H1 (cell line): ENCODE results near the gene CHD2. TPM values are rescaled to one million over a fixed set of nuclear protein-coding genes. Genes with fewer than 3 reads are reported as not detected.

Experiments
- CTCF ChIA-PET: fragments of 300-600 bp; sonication (Branson Sonifier 250); formaldehyde crosslinking; loops from one replicate; lab custom pipeline; 2021; ENCODE audit not compliant: partially characterized antibody; lab: Charles Lee
- POLR2A ChIA-PET: fragments of 300-600 bp; sonication (Branson Sonifier 250); formaldehyde crosslinking; loops from one replicate; lab custom pipeline; 2021; ENCODE audit warnings: inconsistent platforms; ENCODE audit not compliant: partially characterized antibody; lab: Charles Lee
- DNase-seq, 2 experiments: peaks; one replicate each; pipeline versions ENCODE4 v3.0.0 to v3.0.0-alpha.2; 2010 to 2022; ENCODE audit warnings: low spot score in 2 of 2, low read depth in 1 of 2, mixed read lengths in 1 of 2
- FAIRE-seq: peaks from 2 replicates; lab custom pipeline; 2011; peaks lifted over from hg19 to GRCh38; lab: Jason Lieb, UNC
- H2AFZ ChIP-seq: 2 replicates; pipeline ENCODE4 v1.8.1; 2012; ENCODE audit warnings: low read length, inconsistent platforms
- H2AK5ac ChIP-seq: 2 replicates; pipeline ENCODE4 v1.6.1; 2013; ENCODE audit warnings: low read depth, low read length
- H2BK120ac ChIP-seq: replicated peaks from 2 replicates; pipeline ENCODE3; 2013; ENCODE audit warnings: low read depth, low read length, inconsistent platforms
- H2BK12ac ChIP-seq: 2 replicates; pipeline ENCODE4 v1.6.1; 2013; ENCODE audit warnings: low read depth, low read length
- H2BK15ac ChIP-seq: 2 replicates; pipeline ENCODE4 v1.6.1; 2013; ENCODE audit warnings: low read length
- H2BK20ac ChIP-seq: 2 replicates; pipeline ENCODE4 v1.6.1; 2013; ENCODE audit warnings: low read length
- H2BK5ac ChIP-seq: 2 replicates; pipeline ENCODE4 v1.6.1; 2013; ENCODE audit warnings: low read depth, low read length
- H3K14ac ChIP-seq: 2 replicates; pipeline ENCODE4 v1.6.1; 2013; ENCODE audit warnings: inconsistent platforms; ENCODE audit not compliant: insufficient read length
- H3K18ac ChIP-seq: 2 replicates; pipeline ENCODE4 v1.6.1; 2013; ENCODE audit warnings: low read length; ENCODE audit errors: extremely low read depth
- H3K23ac ChIP-seq: 2 replicates; pipeline ENCODE4 v1.6.1; 2013; ENCODE audit warnings: inconsistent platforms; ENCODE audit not compliant: insufficient read length
- H3K23me2 ChIP-seq: 2 replicates; pipeline ENCODE4 v1.6.1; 2013; ENCODE audit warnings: low read depth, low read length
- H3K27ac ChIP-seq: 2 replicates; pipeline ENCODE4 v1.6.1; 2011; ENCODE audit warnings: low read depth, low read length, inconsistent platforms
- H3K27me3 ChIP-seq, 4 experiments: replicated peaks in 1 of 4; 1 replicate in 1 of 4; 2 replicates in 3 of 4; pipeline versions ENCODE4 v1.6.1 to v1.8.1; 2011 to 2013; ENCODE audit warnings: low read length in 3 of 4, mild to moderate bottlenecking in 3 of 4, inconsistent platforms in 2 of 4, mixed read lengths in 2 of 4, moderate library complexity in 1 of 4; ENCODE audit not compliant: control insufficient read depth in 3 of 4, insufficient read depth in 3 of 4; ENCODE audit errors: extremely low read depth in 1 of 4
- H3K36me3 ChIP-seq, 4 experiments: 2 replicates each; pipeline versions ENCODE4 v1.6.1 to v1.8.1; 2011 to 2013; ENCODE audit warnings: mild to moderate bottlenecking in 4 of 4, low read length in 3 of 4, moderate library complexity in 2 of 4, control low read depth in 1 of 4, inconsistent platforms in 1 of 4; ENCODE audit not compliant: insufficient read depth in 4 of 4, control insufficient read depth in 2 of 4
- H3K4ac ChIP-seq: replicated peaks from 2 replicates; pipeline ENCODE3; 2013; ENCODE audit warnings: low read length, low read depth, mixed read lengths, inconsistent platforms; ENCODE audit not compliant: insufficient read length
- H3K4me1 ChIP-seq, 4 experiments: replicated peaks in 1 of 4; 1 replicate in 1 of 4; 2 replicates in 3 of 4; pipeline versions ENCODE4 v1.6.1 to v1.8.1; 2011 to 2013; ENCODE audit warnings: low read length in 3 of 4, inconsistent platforms in 2 of 4, mixed read lengths in 1 of 4; ENCODE audit not compliant: insufficient read depth in 4 of 4, control insufficient read depth in 3 of 4
- H3K4me2 ChIP-seq, 2 experiments: 2 replicates each; pipeline versions ENCODE4 v1.6.1 to v1.8.1; 2011 to 2013; ENCODE audit warnings: low read depth in 2 of 2, low read length in 2 of 2, control low read depth in 1 of 2, inconsistent platforms in 1 of 2, mild to moderate bottlenecking in 1 of 2; ENCODE audit not compliant: insufficient read depth in 1 of 2
- H3K4me3 ChIP-seq, 4 experiments: fragments of 200-600, 300-600 bp in 1 of 4; sonication (generic), shearing (Covaris generic), sonication (Bioruptor Twin) in 1 of 4; 2 replicates each; pipeline versions ENCODE4 v1.5.1 to v1.8.1; 2011 to 2016; ENCODE audit warnings: low read length in 4 of 4, low read depth in 3 of 4, control low read depth in 2 of 4, inconsistent platforms in 2 of 4, mild to moderate bottlenecking in 2 of 4, mixed read lengths in 1 of 4, moderate library complexity in 1 of 4; ENCODE audit not compliant: insufficient read depth in 2 of 4; ENCODE audit errors: extremely low read depth in 1 of 4
- H3K56ac ChIP-seq: replicated peaks from 2 replicates; pipeline ENCODE3; 2013; ENCODE audit warnings: low read depth, mild to moderate bottlenecking, mixed read lengths, low read length, inconsistent platforms; ENCODE audit not compliant: insufficient read length
- H3K79me1 ChIP-seq: 2 replicates; pipeline ENCODE4 v1.6.1; 2013; ENCODE audit warnings: low read depth, low read length, control low read depth
- H3K79me2 ChIP-seq, 2 experiments: 2 replicates each; pipeline versions ENCODE4 v1.6.1 to v1.8.1; 2012 to 2013; ENCODE audit warnings: low read length in 2 of 2, mild to moderate bottlenecking in 2 of 2, inconsistent platforms in 1 of 2; ENCODE audit not compliant: insufficient read depth in 2 of 2, control insufficient read depth in 1 of 2
- H3K9ac ChIP-seq, 4 experiments: replicated peaks in 1 of 4; 1 replicate in 1 of 4; 2 replicates in 3 of 4; pipeline versions ENCODE4 v1.6.1 to v1.8.1; 2011 to 2013; ENCODE audit warnings: low read depth in 3 of 4, low read length in 3 of 4, control low read depth in 2 of 4, mild to moderate bottlenecking in 2 of 4, moderate library complexity in 2 of 4, inconsistent platforms in 1 of 4; ENCODE audit errors: extremely low read depth in 1 of 4
- H3K9me3 ChIP-seq, 2 experiments: 2 replicates each; pipeline versions ENCODE4 v1.6.1 to v1.8.1; 2012 to 2013; ENCODE audit warnings: mild to moderate bottlenecking in 2 of 2, moderate library complexity in 2 of 2, control low read depth in 1 of 2, inconsistent platforms in 1 of 2, low read depth in 1 of 2, low read length in 1 of 2, mixed read lengths in 1 of 2; ENCODE audit not compliant: insufficient read depth in 2 of 2
- H4K20me1 ChIP-seq, 2 experiments: replicated peaks in 1 of 2; 2 replicates each; pipeline versions ENCODE3 to v1.8.1; 2011 to 2013; ENCODE audit warnings: inconsistent platforms in 2 of 2, low read length in 2 of 2, mild to moderate bottlenecking in 1 of 2; ENCODE audit not compliant: insufficient read depth in 2 of 2, control insufficient read depth in 1 of 2
- H4K5ac ChIP-seq: 2 replicates; pipeline ENCODE4 v1.6.1; 2013; ENCODE audit warnings: low read length, low read depth, mixed read lengths, inconsistent platforms; ENCODE audit not compliant: insufficient read length
- H4K8ac ChIP-seq: 2 replicates; pipeline ENCODE4 v1.8.0; 2013; ENCODE audit warnings: mild to moderate bottlenecking, moderate library complexity, low read length, inconsistent platforms; ENCODE audit not compliant: insufficient read depth; ENCODE audit errors: extremely low read depth
- H4K91ac ChIP-seq: replicated peaks from 2 replicates; pipeline ENCODE3; 2013; ENCODE audit warnings: low read length, mixed read lengths, inconsistent platforms; ENCODE audit not compliant: insufficient read length
- HDAC2 ChIP-seq, 2 experiments: fragments of 300-600 bp in 1 of 2; sonication (generic) in 1 of 2; IDR thresholded peaks; 2 replicates each; pipeline ENCODE4 v1.6.1; 2011 to 2012; ENCODE audit warnings: low read depth in 2 of 2, low read length in 2 of 2, mild to moderate bottlenecking in 2 of 2, moderate library complexity in 2 of 2, borderline replicate concordance in 1 of 2, inconsistent platforms in 1 of 2
- POLR2AphosphoS5 ChIP-seq: IDR thresholded peaks from 2 replicates; pipeline ENCODE4 v1.6.1; 2011; ENCODE audit warnings: low read depth, low read length
- WGBS, 2 experiments: shearing (Covaris generic) in 1 of 2; methylation state at CpG; one replicate each; pipeline versions ENCODE4 v1.1.6 to v1.1.7; 2013 to 2015; ENCODE audit warnings: low lambda C conversion rate in 2 of 2, mixed read lengths in 2 of 2, inconsistent platforms in 1 of 2, low coverage in 1 of 2, missing lambda C conversion rate in 1 of 2; ENCODE audit not compliant: insufficient replicate concordance in 2 of 2, insufficient coverage in 1 of 2, insufficient read length in 1 of 2; ENCODE audit errors: extremely low coverage in 1 of 2, missing lambda C conversion rate in 1 of 2; 5-methylcytosine and 5-hydroxymethylcytosine counted together
- polyA plus RNA-seq, 7 experiments: library from polyadenylated mRNA; depleted of rRNA in 3 of 7; stranded (reverse) in 5 of 7; unstranded in 2 of 7; fragments of >200 nt in 5 of 7; fragments of 200-250 nt in 2 of 7; gene quantifications; 1 replicate in 5 of 7; 2 replicates in 1 of 7; 4 replicates in 1 of 7; pipeline versions ENCODE4 v1.2.1 to v1.2.3, GENCODE V29; 2011 to 2013; ENCODE audit warnings: missing spikeins in 2 of 7, mixed read lengths in 2 of 7
- total RNA-seq: library from RNA; stranded (reverse); fragmentation: NEBNext Ultra II Directional; extraction: Animal tissue kit (Norgen Biotek cat#: 25700); gene quantifications from 2 replicates; pipeline ENCODE4 v1.2.1, GENCODE V29; 2021

Gene CHD2
- total and polyA plus RNA-seq, 2 of the 8 experiments (the other 6 are each of a cell fraction or from before 2014, with no cell fraction given), result 28.8 to 70.0 TPM

- CTCF ChIA-PET, result interaction anchor here (0.8 to 7.4 kb wide), 8 partner anchors 10 to 1051 kb away, joined by 3 to 56 read pairs (median 4); partner anchors contain the start of gene RGMA
- Histone ChIP-seq H3K4me2 (peak overlapping the region in 1 of 2 experiments; percentile 44; a peak in 2 of 4 replicates), H2AFZ (no peak overlapping the region), H3K4me1 (peaks cover 15 to 47% (median 30%) of the 10 kb centered on the region in 4 experiments), H3K27ac (no peak overlapping the region), H3K27me3 (no peaks in the 10 kb centered on the region), H3K79me1 (peaks cover 22% of the 10 kb centered on the region), H4K5ac (no peak overlapping the region), H2BK5ac (no peak overlapping the region), H3K23me2 (peaks cover 9% of the 10 kb centered on the region; the same call in 1 of the 2 replicates), H4K8ac (no peak overlapping the region), H3K4ac (no peak overlapping the region), H3K4me3 (no peak overlapping the region), H3K14ac (no peak overlapping the region), H3K18ac (no peak overlapping the region), H4K91ac (no peak overlapping the region), H3K9ac (no peak overlapping the region), H3K56ac (no peak overlapping the region)
- 90% methylated on average over 6 of the region's 6 CpGs; no CpG with 5 or more reads in 1 of the 2 experiments for WGBS, 2 experiments
- POLR2A ChIA-PET, result interaction anchor here (1.0 to 7.8 kb wide), 2 partner anchors 7 to 19 kb away, joined by 4 to 62 read pairs; no protein-coding TSS in a partner anchor
- DNase-seq, result no peak
- TF ChIP-seq POLR2AphosphoS5, result 0 out of 2 replicates have a peak, but pooled peaks have one; percentile 24
- no peak for TF ChIP-seq HDAC2 (IDR thresholded peaks at IDR 0.05; ENCODE audit: borderline replicate concordance in 1 of 2, low read depth in 2 of 2, low read length in 2 of 2)
- TF ChIP-seq, all 59 proteins: peak for 1
- no peak for FAIRE-seq
- Histone ChIP-seq H2BK15ac (no peak overlapping the region), H2BK20ac (no peak overlapping the region), H2BK12ac (no peak overlapping the region), H3K79me2 (peaks cover 23 to 94% of the 10 kb centered on the region in 2 experiments), H3K23ac (no peak overlapping the region), H2AK5ac (0 out of 2 replicates have a peak overlapping the region, but pooled peaks have one; percentile 59), H3K9me3 (no peaks in the 10 kb centered on the region), H3K36me3 (peaks cover 5 to 48% (median 13%) of the 10 kb centered on the region in 4 experiments), H4K20me1 (peaks cover 32 to 33% of the 10 kb centered on the region in 2 experiments), H2BK120ac (no peak overlapping the region)
Observed at GRCh38 chr15:93068581-93069199, 168.6 kb downstream of the CHD2 start.
